ENCODE results near the gene WIPF3.

WIPF3 gene

GRCh38 chr7:29810297-29810696 lies 4.0 kb downstream of the WIPF3 start:
- no peak for TF ChIP-seq CTCF (IDR thresholded peaks at IDR 0.05; ENCODE audit: low read depth, low read length, missing control alignments)
- in situ Hi-C loops (cut with HindIII; ENCODE audit: low pct_ligation_motif_present, low sequenced_read_pairs) = no loop called here
- no peak for DNase-seq
- Histone ChIP-seq H3K27ac (no peak overlapping the region), H3K4me3 (ENCODE audit: low read depth, low read length) (no peak overlapping the region), H3K36me3 (replicated peaks) (no peaks in the 10 kb centered on the region), H3K27me3 (replicated peaks) (peaks cover 54% of the 10 kb centered on the region)

GRCh38 chr7:29810813-29811482 lies 4.6 kb downstream of the WIPF3 start:
- in situ Hi-C loops (cut with HindIII; ENCODE audit: low pct_ligation_motif_present, low sequenced_read_pairs) = no loop called here
- H3K27me3 ChIP-seq (replicated peaks) = peaks cover 48% of the 10 kb centered on the region
- no peaks in the 10 kb centered on the region for H3K36me3 ChIP-seq (replicated peaks)
- no peak overlapping the region for H3K27ac ChIP-seq
- no peak overlapping the region for H3K4me3 ChIP-seq (ENCODE audit: low read depth, low read length)
- no peak for DNase-seq
- TF ChIP-seq CTCF (IDR thresholded peaks at IDR 0.05; ENCODE audit: low read depth, low read length, missing control alignments) = no peak

- H3K27ac ChIP-seq = no peak overlapping the region
- peaks cover 42% of the 10 kb centered on the region for H3K27me3 ChIP-seq (replicated peaks)
- no peak overlapping the region for H3K4me3 ChIP-seq (ENCODE audit: low read depth, low read length)
- no peaks in the 10 kb centered on the region for H3K36me3 ChIP-seq (replicated peaks)
- TF ChIP-seq CTCF (IDR thresholded peaks at IDR 0.05; ENCODE audit: low read depth, low read length, missing control alignments) = no peak
- no peak for DNase-seq
- in situ Hi-C loops (cut with HindIII; ENCODE audit: low pct_ligation_motif_present, low sequenced_read_pairs) = no loop called here
These were observed 5.3 kb downstream of the WIPF3 start for GRCh38 chr7:29811586-29811985.

GRCh38 chr7:29812185-29812876 lies 6.0 kb downstream of the WIPF3 start:
- TF ChIP-seq CTCF (IDR thresholded peaks at IDR 0.05; ENCODE audit: low read depth, low read length, missing control alignments) = no peak
- H3K36me3 ChIP-seq (replicated peaks) = no peaks in the 10 kb centered on the region
- H3K27ac ChIP-seq = no peak overlapping the region
- no peak for DNase-seq
- in situ Hi-C loops (cut with HindIII; ENCODE audit: low pct_ligation_motif_present, low sequenced_read_pairs) = no loop called here
- no peak overlapping the region for H3K4me3 ChIP-seq (ENCODE audit: low read depth, low read length)
- peaks cover 34% of the 10 kb centered on the region for H3K27me3 ChIP-seq (replicated peaks)

- in situ Hi-C loops (cut with HindIII; ENCODE audit: low pct_ligation_motif_present, low sequenced_read_pairs) = no loop called here
- H3K27ac ChIP-seq = no peak overlapping the region
- no peak for DNase-seq
- H3K4me3 ChIP-seq (ENCODE audit: low read depth, low read length) = no peak overlapping the region
- TF ChIP-seq CTCF (IDR thresholded peaks at IDR 0.05; ENCODE audit: low read depth, low read length, missing control alignments) = no peak
- H3K36me3 ChIP-seq (replicated peaks) = no peaks in the 10 kb centered on the region
- peaks cover 7% of the 10 kb centered on the region for H3K27me3 ChIP-seq (replicated peaks)
These were observed 9.1 kb downstream of the WIPF3 start for GRCh38 chr7:29815181-29816105.
